GM23338 (cell line): Measurements from ENCODE around the gene TUBB1. TPM values are rescaled to one million over a fixed set of nuclear protein-coding genes. Genes with fewer than 3 reads are reported as not detected.

Experiments
- ATAC-seq: fragments of 200-7000 bp; cut with Tn5 transposase; 3 replicates; pipeline ENCODE4 v1.9.1; 2020
- DNase-seq: peaks from one replicate; pipeline ENCODE4 v3.0.0-alpha.2; 2015; ENCODE audit warnings: low spot score
- H2AFZ ChIP-seq: fragments of 200-600 bp; sonication (generic); 2 replicates; pipeline ENCODE4 v1.8.0; 2016; ENCODE audit warnings: antibody characterized with exemption, mild to moderate bottlenecking, moderate library complexity
- H3F3A ChIP-seq: fragments of 200-600 bp; sonication (generic); replicated peaks from 2 replicates; pipeline ENCODE4 v1.8.0; 2017; ENCODE audit warnings: antibody characterized with exemption, mixed run types, low read depth
- H3K27ac ChIP-seq: fragments of 200-600 bp; sonication (generic); 2 replicates; pipeline ENCODE4 v1.6.1; 2016; ENCODE audit warnings: low read depth
- H3K27me3 ChIP-seq: fragments of 200-600 bp; sonication (generic); 2 replicates; pipeline ENCODE4 v1.8.0; 2016; ENCODE audit warnings: mild to moderate bottlenecking, mixed run types, moderate library complexity; ENCODE audit not compliant: insufficient read depth
- H3K36me3 ChIP-seq: fragments of 200-600 bp; sonication (generic); 2 replicates; pipeline ENCODE4 v1.8.0; 2016; ENCODE audit warnings: mild to moderate bottlenecking; ENCODE audit not compliant: insufficient read depth
- H3K4me1 ChIP-seq: fragments of 200-600 bp; sonication (generic); 2 replicates; pipeline ENCODE4 v1.8.0; 2016; ENCODE audit warnings: mild to moderate bottlenecking, moderate library complexity; ENCODE audit not compliant: insufficient read depth
- H3K4me2 ChIP-seq: fragments of 200-600 bp; sonication (generic); 2 replicates; pipeline ENCODE4 v1.7.1; 2017; ENCODE audit warnings: mixed run types
- H3K4me3 ChIP-seq: fragments of 200-600 bp; sonication (generic); 2 replicates; pipeline ENCODE4 v1.6.1; 2016; ENCODE audit warnings: mixed run types
- H3K79me2 ChIP-seq: fragments of 200-600 bp; sonication (generic); replicated peaks from 2 replicates; pipeline ENCODE4 v1.8.0; 2017; ENCODE audit warnings: mild to moderate bottlenecking; ENCODE audit not compliant: insufficient read depth
- H3K9me2 ChIP-seq: fragments of 200-600 bp; sonication (generic); 2 replicates; pipeline ENCODE4 v1.8.0; 2017; ENCODE audit not compliant: insufficient read depth
- H4K20me1 ChIP-seq: fragments of 200-600 bp; sonication (generic); replicated peaks from 2 replicates; pipeline ENCODE4 v1.8.0; 2017; ENCODE audit warnings: mild to moderate bottlenecking; ENCODE audit not compliant: insufficient read depth
- H3K27ac Mint-ChIP-seq: 2 replicates; pipeline ENCODE4 v1.8.0; 2020; ENCODE audit warnings: inconsistent platforms, mild to moderate bottlenecking, moderate library complexity, mixed read lengths
- H3K27me3 Mint-ChIP-seq: 3 replicates; pipeline ENCODE4 v1.8.0; 2022; ENCODE audit warnings: low read depth, mild to moderate bottlenecking, moderate library complexity, mixed read lengths, inconsistent platforms; ENCODE audit not compliant: insufficient read depth, poor library complexity
- H3K36me3 Mint-ChIP-seq: 3 replicates; pipeline ENCODE4 v1.8.0; 2021; ENCODE audit warnings: low read depth, mild to moderate bottlenecking, inconsistent platforms, moderate library complexity, mixed read lengths
- H3K4me1 Mint-ChIP-seq: 3 replicates; pipeline ENCODE4 v1.8.0; 2020; ENCODE audit warnings: mild to moderate bottlenecking, inconsistent platforms, mixed read lengths
- H3K4me3 Mint-ChIP-seq: 3 replicates; pipeline ENCODE4 v1.8.0; 2021; ENCODE audit warnings: moderate library complexity, mild to moderate bottlenecking, inconsistent platforms, mixed read lengths
- H3K9me3 Mint-ChIP-seq: 3 replicates; pipeline ENCODE4 v1.8.0; 2020; ENCODE audit warnings: moderate library complexity, mild to moderate bottlenecking, inconsistent platforms, mixed read lengths
- CREB1 ChIP-seq: fragments of 250-450 bp; sonication (Bioruptor Pico); IDR thresholded peaks from 2 replicates; pipeline ENCODE4 v1.5.0; 2020; ENCODE audit warnings: low read depth, mild to moderate bottlenecking, moderate library complexity
- CTCF ChIP-seq, 2 experiments: fragments of 200-600 bp in 1 of 2; sonication (generic) in 1 of 2; conservative IDR thresholded peaks; 2 replicates each; pipeline versions ENCODE4 v1.5.1 to v1.6.1; 2016 to 2017; ENCODE audit warnings: antibody characterized with exemption in 2 of 2, low read depth in 2 of 2, mild to moderate bottlenecking in 2 of 2, moderate library complexity in 1 of 2
- ETS1 ChIP-seq: IDR thresholded peaks from 2 replicates; pipeline ENCODE4 v1.6.1; 2016; ENCODE audit warnings: antibody characterized with exemption
- EZH2 ChIP-seq: fragments of 200-600 bp; sonication (generic); IDR thresholded peaks from one replicate; pipeline ENCODE4 v1.8.0; 2017; ENCODE audit warnings: antibody characterized with exemption, mild to moderate bottlenecking, low read depth; ENCODE audit not compliant: unreplicated experiment
- EZH2phosphoT487 ChIP-seq: fragments of 200-600 bp; sonication (generic); IDR thresholded peaks from one replicate; pipeline ENCODE4 v1.8.1; 2018; ENCODE audit warnings: antibody characterized with exemption; ENCODE audit not compliant: unreplicated experiment
- JUNB ChIP-seq: IDR thresholded peaks from one replicate; pipeline ENCODE4 v1.6.1; 2016; ENCODE audit warnings: antibody characterized with exemption; ENCODE audit not compliant: unreplicated experiment
- NANOG ChIP-seq: IDR thresholded peaks from 2 replicates; pipeline ENCODE4 v1.6.1; 2016; ENCODE audit warnings: antibody characterized with exemption, borderline replicate concordance
- POLR2AphosphoS5 ChIP-seq: IDR thresholded peaks from 2 replicates; pipeline ENCODE4 v1.6.1; 2016; ENCODE audit warnings: antibody characterized with exemption, low read depth
- REST ChIP-seq: IDR thresholded peaks from one replicate; pipeline ENCODE4 v1.6.1; 2018; ENCODE audit warnings: antibody characterized with exemption; ENCODE audit not compliant: unreplicated experiment
- STAT1 ChIP-seq: IDR thresholded peaks from one replicate; pipeline ENCODE4 v1.6.1; 2016; ENCODE audit warnings: antibody characterized with exemption; ENCODE audit not compliant: unreplicated experiment
- ZNF114 ChIP-seq: fragments of 250-450 bp; sonication (Bioruptor Pico); IDR thresholded peaks from 2 replicates; pipeline ENCODE4 v1.5.0; 2020; ENCODE audit warnings: mild to moderate bottlenecking, moderate library complexity
- ZNF331 ChIP-seq: fragments of 250-450 bp; sonication (Bioruptor Pico); IDR thresholded peaks from 2 replicates; pipeline ENCODE4 v1.5.0; 2020; ENCODE audit warnings: low read depth, mild to moderate bottlenecking, moderate library complexity
- ZNF462 ChIP-seq: fragments of 250-450 bp; sonication (Bioruptor Pico); IDR thresholded peaks from 2 replicates; pipeline ENCODE4 v1.5.0; 2020; ENCODE audit warnings: mild to moderate bottlenecking, moderate library complexity
- polyA plus RNA-seq: library from polyadenylated mRNA; unstranded; fragments of >200 nt; fragmentation: Nextera tagmentation; extraction: Ambion mirVana; gene quantifications from 2 replicates; pipeline ENCODE4 v1.2.1, GENCODE V29; 2016
- total RNA-seq: library from RNA; depleted of rRNA; stranded (reverse); fragments of >200 nt; shearing (Covaris generic); gene quantifications from 2 replicates; pipeline ENCODE4 v1.2.3, GENCODE V29; 2014

TUBB1 gene
- total and polyA plus RNA-seq, 2 experiments from 2014 or later = not detected

GRCh38 chr20:59016795-59017492 is 2.3 kb upstream of the TUBB1 start:
- DNase-seq = no peak

More at GRCh38 chr20:59016795-59017492, 2.3 kb upstream of the TUBB1 start:
- no peaks in the 10 kb centered on the region for H3F3A ChIP-seq
- no peaks in the 10 kb centered on the region for H3K36me3 Mint-ChIP-seq
- H3K9me2 ChIP-seq = no peaks in the 10 kb centered on the region
- H3K27me3 ChIP-seq = no peaks in the 10 kb centered on the region
- no peak overlapping the region for H3K27ac ChIP-seq
- no peak overlapping the region for H3K4me3 ChIP-seq
- no peaks in the 10 kb centered on the region for H3K9me3 Mint-ChIP-seq
- ATAC-seq = no peak
- H3K79me2 ChIP-seq = no peaks in the 10 kb centered on the region
- TF ChIP-seq JUNB (no peak), ZNF114 (no peak), EZH2phosphoT487 (no peak), ETS1 (no peak), REST (no peak), ZNF462 (no peak), STAT1 (no peak), ZNF331 (CRISPR knock-in tag) (no peak), EZH2 (no peak), CREB1 (CRISPR knock-in tag) (no peak), NANOG (no peak), CTCF (conservative IDR thresholded peaks at IDR 0.05; ENCODE audit: low read depth in 2 of 2) (no peak), POLR2AphosphoS5 (no peak)
- peaks cover 12% of the 10 kb centered on the region for H3K27me3 Mint-ChIP-seq
- H3K4me1 ChIP-seq = no peaks in the 10 kb centered on the region
- no peak overlapping the region for H3K27ac Mint-ChIP-seq
- H2AFZ ChIP-seq = no peak overlapping the region
- H3K4me1 Mint-ChIP-seq = peaks cover 10% of the 10 kb centered on the region; the same call in 2 of the 3 replicates
- no peaks in the 10 kb centered on the region for H4K20me1 ChIP-seq
- no peaks in the 10 kb centered on the region for H3K36me3 ChIP-seq
- no peak overlapping the region for H3K4me2 ChIP-seq
- H3K4me3 Mint-ChIP-seq = no peak overlapping the region
